Stomach (tissue), 9 donors: Measurements from ENCODE around the gene ZNF175. TPM values are rescaled to one million over a fixed set of nuclear protein-coding genes. Genes with fewer than 3 reads are reported as not detected.

Source experiments
- DNase-seq, 2 donors: peaks; one replicate each; pipeline versions ENCODE4 v3.0.0 to v3.0.0-alpha.2; 2013 to 2019
- H3K27ac ChIP-seq, 5 donors: fragments of 200-600 bp in 4 of 5; sonication (generic) in 4 of 5; one replicate each; pipeline ENCODE4 v1.5.1; 2013 to 2019; ENCODE audit warnings: mild to moderate bottlenecking in 1 of 5, moderate library complexity in 1 of 5
- H3K27me3 ChIP-seq, 3 donors: fragments of 200-600 bp; sonication (generic); one replicate each; pipeline ENCODE4 v1.5.1; 2017 to 2019; ENCODE audit warnings: mixed run types in 1 of 3
- H3K36me3 ChIP-seq, 4 donors: fragments of 200-600 bp; sonication (generic); 1 replicate in 3 of 4; 2 replicates in 1 of 4; pipeline ENCODE4 v1.5.1; 2016 to 2019
- H3K4me1 ChIP-seq, 4 donors: fragments of 200-600 bp; sonication (generic); one replicate each; pipeline ENCODE4 v1.5.1; 2016 to 2019
- H3K4me3 ChIP-seq, 4 donors: fragments of 200-600 bp; sonication (generic) in 3 of 4; one replicate each; pipeline ENCODE4 v1.5.1; 2016 to 2019; ENCODE audit warnings: mild to moderate bottlenecking in 1 of 4
- H3K9me3 ChIP-seq, 4 donors: fragments of 200-600 bp; sonication (generic); one replicate each; pipeline ENCODE4 v1.5.1; 2016 to 2019
- EP300 ChIP-seq: sonication (generic); formaldehyde crosslinking; IDR thresholded peaks from one replicate; pipeline ENCODE4 v1.6.1; 2017; ENCODE audit warnings: antibody characterized with exemption
- POLR2A ChIP-seq, 4 donors: fragments of 450-650 bp; IDR thresholded peaks; one replicate each; pipeline ENCODE4 v1.6.1; 2016; ENCODE audit warnings: antibody characterized with exemption in 4 of 4, control low read depth in 2 of 4, mild to moderate bottlenecking in 1 of 4, moderate library complexity in 1 of 4
- POLR2AphosphoS5 ChIP-seq, 3 donors: sonication (generic); formaldehyde crosslinking; IDR thresholded peaks; one replicate each; pipeline ENCODE4 v1.6.1; 2016; ENCODE audit warnings: antibody characterized with exemption in 3 of 3
- WGBS, 5 donors: extraction: QIAGEN DNeasy Blood & Tissue Kit in 3 of 5; methylation state at CpG; one replicate each; pipeline versions ENCODE4 v1.1.5 to v1.1.7; 2013 to 2018; 5-methylcytosine and 5-hydroxymethylcytosine counted together
- intact Hi-C: fragments of 100-400 bp; cut with DNase I; formaldehyde crosslinking; loops from one replicate; pipeline ENCODE4 v1.15.1; 2023; ENCODE audit warnings: low total_unique reads
- polyA plus RNA-seq, 3 donors: library from polyadenylated mRNA; stranded (reverse); fragments of 200-250 nt; gene quantifications; one replicate each; pipeline ENCODE4 v1.2.3, GENCODE V29; 2013
- total RNA-seq, 5 donors: library from RNA; depleted of rRNA; stranded (reverse); fragments of >200 nt; gene quantifications; one replicate each; pipeline versions ENCODE4 v1.1.0 to v1.2.3, GENCODE V29; 2014 to 2016
- TF ChIP-seq, protein P1 (sequence below), 7 experiments: fragments of 450-650 bp in 4 of 7; fragments of 200-600 bp in 3 of 7; sonication (generic) in 3 of 7; IDR thresholded peaks; one replicate each; pipeline ENCODE4 v1.5.1; 2016 to 2019; ENCODE audit warnings: antibody characterized with exemption in 7 of 7, control low read depth in 2 of 7, mild to moderate bottlenecking in 1 of 7
- donor health status: healthy with polysubstance abuse.
- donor health status: Bipolar disorder and iron deficiency.
- donor health status: healthy.

The ZNF175 gene
- total and polyA plus RNA-seq, 8 donors: 1.2 to 12.9 (median 3.9) TPM

DNA sequence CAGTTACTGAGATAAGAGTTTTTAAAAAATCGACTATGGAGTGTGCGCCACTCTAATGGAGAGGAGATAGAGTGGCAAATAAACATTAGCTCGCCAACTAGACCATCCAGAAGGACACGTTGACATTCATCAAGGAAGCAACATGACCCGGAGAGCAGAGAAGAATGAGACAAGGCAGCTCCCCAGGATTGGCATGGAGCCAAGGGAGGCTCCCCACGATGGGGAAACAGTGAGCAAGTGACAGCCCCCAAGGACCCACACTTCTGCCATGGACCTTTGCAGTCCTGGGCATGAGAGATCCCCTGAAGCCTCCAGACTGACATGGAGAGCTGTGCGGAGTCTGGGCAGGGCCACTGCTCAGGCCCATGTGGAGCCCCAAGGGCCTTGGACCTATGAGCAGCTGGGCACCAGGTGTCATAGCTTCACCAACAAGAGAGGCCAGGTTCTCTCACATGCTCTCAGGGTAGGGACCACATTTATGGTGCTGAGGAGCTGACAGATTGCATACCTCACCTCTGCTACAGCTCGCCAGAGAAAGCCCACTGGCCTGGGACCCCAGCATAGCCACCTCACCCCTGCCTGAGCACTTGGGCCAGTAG is 46.3 kb upstream of the ZNF175 start:
- H3K27ac ChIP-seq: no peak overlapping the region
- TF ChIP-seq, protein P1, sequence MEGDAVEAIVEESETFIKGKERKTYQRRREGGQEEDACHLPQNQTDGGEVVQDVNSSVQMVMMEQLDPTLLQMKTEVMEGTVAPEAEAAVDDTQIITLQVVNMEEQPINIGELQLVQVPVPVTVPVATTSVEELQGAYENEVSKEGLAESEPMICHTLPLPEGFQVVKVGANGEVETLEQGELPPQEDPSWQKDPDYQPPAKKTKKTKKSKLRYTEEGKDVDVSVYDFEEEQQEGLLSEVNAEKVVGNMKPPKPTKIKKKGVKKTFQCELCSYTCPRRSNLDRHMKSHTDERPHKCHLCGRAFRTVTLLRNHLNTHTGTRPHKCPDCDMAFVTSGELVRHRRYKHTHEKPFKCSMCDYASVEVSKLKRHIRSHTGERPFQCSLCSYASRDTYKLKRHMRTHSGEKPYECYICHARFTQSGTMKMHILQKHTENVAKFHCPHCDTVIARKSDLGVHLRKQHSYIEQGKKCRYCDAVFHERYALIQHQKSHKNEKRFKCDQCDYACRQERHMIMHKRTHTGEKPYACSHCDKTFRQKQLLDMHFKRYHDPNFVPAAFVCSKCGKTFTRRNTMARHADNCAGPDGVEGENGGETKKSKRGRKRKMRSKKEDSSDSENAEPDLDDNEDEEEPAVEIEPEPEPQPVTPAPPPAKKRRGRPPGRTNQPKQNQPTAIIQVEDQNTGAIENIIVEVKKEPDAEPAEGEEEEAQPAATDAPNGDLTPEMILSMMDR (IDR thresholded peaks at IDR 0.05): no peak
- WGBS, 5 donors: 66 to 76% (median 71%) methylated on average over 8 of the region's 8 CpGs

DNA sequence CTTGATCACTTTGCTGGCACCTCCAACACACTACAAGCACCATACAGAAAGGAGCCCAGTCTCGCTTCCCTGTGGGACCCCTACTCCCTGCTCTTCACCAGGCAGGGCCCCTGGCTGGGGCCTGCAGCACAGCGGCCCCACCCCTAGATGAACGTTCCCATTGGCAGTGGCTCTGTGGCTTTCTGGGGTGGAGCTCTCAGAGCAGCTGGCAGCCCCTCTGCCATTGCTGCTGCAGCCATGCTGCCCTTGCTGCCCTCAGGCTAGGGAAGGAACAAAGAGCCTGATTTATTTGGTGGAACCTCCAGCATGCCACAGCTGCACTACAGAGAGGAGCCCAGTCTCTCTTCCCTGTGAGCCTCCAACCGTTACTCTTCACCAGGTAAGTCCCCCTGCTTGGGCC is 45.4 kb upstream of the ZNF175 start:
- Histone ChIP-seq H3K36me3 (no peaks in the 10 kb centered on the region), H3K27me3 (peaks cover 0 to 46% (median 16%) of the 10 kb centered on the region in 3 donors), H3K4me1 (no peaks in the 10 kb centered on the region), H3K27ac (no peak overlapping the region), H3K4me3 (no peak overlapping the region), H3K9me3 (peaks cover 0 to 6% (median 0%) of the 10 kb centered on the region in 4 donors)
- intact Hi-C loops: no loop called here
- TF ChIP-seq POLR2A (IDR thresholded peaks at IDR 0.05): no peak
- WGBS, 5 donors: 38 to 50% (median 46%) methylated on average over 3 to 4 of the region's 4 CpGs
- DNase-seq: no peak

More for the DNA sequence above, 46.3 kb upstream of the ZNF175 start:
- no peak overlapping the region for H3K4me3 ChIP-seq
- peaks cover 0 to 44% (median 16%) of the 10 kb centered on the region in 3 donors for H3K27me3 ChIP-seq
- peaks cover 0 to 6% (median 0%) of the 10 kb centered on the region in 4 donors for H3K9me3 ChIP-seq
- H3K4me1 ChIP-seq: no peaks in the 10 kb centered on the region
- no peaks in the 10 kb centered on the region for H3K36me3 ChIP-seq
- intact Hi-C loops: no loop called here
- DNase-seq: no peak

DNA sequence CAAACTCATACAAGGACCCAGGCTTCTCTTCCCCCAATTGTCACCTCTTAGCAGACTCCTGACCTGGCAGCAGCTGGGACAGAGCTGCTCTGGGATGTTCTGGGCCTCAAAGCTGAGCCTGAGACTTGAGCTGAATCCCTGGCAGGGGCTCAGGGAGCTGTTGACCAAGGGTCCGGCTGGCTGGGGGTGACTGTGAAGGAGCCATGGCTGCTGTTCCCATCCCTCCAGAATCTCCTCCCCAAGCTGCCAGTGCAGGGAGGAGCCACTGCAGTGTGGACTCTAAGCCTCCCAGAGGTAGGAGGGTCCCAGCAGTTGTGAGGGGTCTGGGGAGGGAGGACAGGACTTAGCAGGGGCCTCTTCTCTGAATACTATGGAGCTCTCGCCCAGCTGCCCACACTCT is 41.8 kb upstream of the ZNF175 start:
- Histone ChIP-seq H3K27me3 (peaks cover 0 to 61% (median 27%) of the 10 kb centered on the region in 3 donors), H3K27ac (no peak overlapping the region), H3K36me3 (no peaks in the 10 kb centered on the region), H3K9me3 (no peaks in the 10 kb centered on the region), H3K4me3 (no peak overlapping the region), H3K4me1 (no peaks in the 10 kb centered on the region)
- 57 to 82% (median 69%) methylated on average over 1 to 2 of the region's 2 CpGs for WGBS, 5 donors
- TF ChIP-seq, protein P1 (IDR thresholded peaks at IDR 0.05): no peak
- TF ChIP-seq POLR2A (IDR thresholded peaks at IDR 0.05): no peak
- no peak for TF ChIP-seq POLR2AphosphoS5 (IDR thresholded peaks at IDR 0.05)
- TF ChIP-seq EP300: no peak
- DNase-seq: no peak
- intact Hi-C loops: no loop called here

DNA sequence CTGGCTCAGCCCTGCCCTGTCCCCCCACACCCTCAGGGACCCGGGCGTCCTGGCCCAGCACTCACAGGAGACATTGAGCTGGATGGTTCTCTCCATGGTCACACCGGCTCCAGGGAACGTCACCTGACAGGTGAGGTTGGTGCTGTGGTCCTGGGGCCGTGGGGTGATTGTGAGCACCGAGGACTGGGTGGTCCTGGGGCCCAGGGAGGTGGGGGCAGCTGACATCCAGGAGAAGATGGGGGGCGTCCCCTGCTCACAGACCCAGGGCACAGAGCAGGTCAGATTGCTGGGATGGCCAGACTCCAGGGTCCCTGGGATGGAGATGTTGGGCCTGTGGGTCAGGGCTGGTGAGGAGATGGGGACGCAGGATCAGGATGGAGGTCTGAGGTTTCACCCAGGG is 40.5 kb upstream of the ZNF175 start:
- intact Hi-C loops: no loop called here
- no peaks in the 10 kb centered on the region for H3K36me3 ChIP-seq
- WGBS, 5 donors: 77 to 87% (median 82%) methylated on average over 8 of the region's 8 CpGs
- H3K27ac ChIP-seq: no peak overlapping the region
- H3K4me1 ChIP-seq: no peaks in the 10 kb centered on the region
- TF ChIP-seq POLR2A (IDR thresholded peaks at IDR 0.05): no peak
- TF ChIP-seq POLR2AphosphoS5 (IDR thresholded peaks at IDR 0.05): no peak
- TF ChIP-seq, protein P1 (IDR thresholded peaks at IDR 0.05): no peak
- TF ChIP-seq EP300: no peak
- peaks cover 0 to 7% (median 0%) of the 10 kb centered on the region in 4 donors for H3K9me3 ChIP-seq
- no peak overlapping the region for H3K4me3 ChIP-seq
- H3K27me3 ChIP-seq: peaks cover 0 to 55% (median 21%) of the 10 kb centered on the region in 3 donors
- DNase-seq: no peak
